ENCODE results near the gene HS1BP3. TPM values are rescaled to one million over a fixed set of nuclear protein-coding genes. Genes with fewer than 3 reads are reported as not detected.

The HS1BP3 gene
- total and polyA plus RNA-seq, 12 donors: 23.7 to 50.1 (median 40.5) TPM

- Histone ChIP-seq H3K9me3 (replicated peaks in 1 of 3) (no peaks in the 10 kb centered on the region), H3K4me1 (replicated peaks in 1 of 2) (peaks cover 6 to 9% of the 10 kb centered on the region in 2 donors), H3K4me3 (no peak overlapping the region), H3K27ac (peak overlapping the region in 1 of 5 donors; percentile 10), H3K27me3 (peaks cover 4% of the 10 kb centered on the region), H3K36me3 (replicated peaks in 1 of 2) (no peaks in the 10 kb centered on the region)
- no peak for DNase-seq
- WGBS, 4 donors: 76 to 85% (median 77%) methylated on average over 9 to 15 of the region's 15 CpGs
- TF ChIP-seq POLR2A (IDR thresholded peaks at IDR 0.05): no peak
- no peak for TF ChIP-seq CTCF (IDR thresholded peaks at IDR 0.05)
- intact Hi-C loops (cut with DNase I): no loop called here
These were observed 26.6 kb upstream of the HS1BP3 start for GRCh38 chr2:20677301-20678085.

- H3K36me3 ChIP-seq (replicated peaks in 1 of 2): no peaks in the 10 kb centered on the region
- no peaks in the 10 kb centered on the region for H3K9me3 ChIP-seq (replicated peaks in 1 of 3)
- WGBS, 4 donors: 85 to 91% (median 88%) methylated on average over 12 of the region's 12 CpGs
- peaks cover 6 to 9% of the 10 kb centered on the region in 2 donors for H3K4me1 ChIP-seq (replicated peaks in 1 of 2)
- peaks cover 10% of the 10 kb centered on the region for H3K27me3 ChIP-seq
- TF ChIP-seq POLR2A (IDR thresholded peaks at IDR 0.05) (no peak), CTCF (IDR thresholded peaks at IDR 0.05) (no peak)
- H3K4me3 ChIP-seq: no peak overlapping the region
- intact Hi-C loops (cut with DNase I): no loop called here
- H3K27ac ChIP-seq: no peak overlapping the region
- no peak for DNase-seq
These were observed 25.7 kb upstream of the HS1BP3 start for GRCh38 chr2:20676353-20677215.

GRCh38 chr2:20675701-20676352 is 24.9 kb upstream of the HS1BP3 start:
- Histone ChIP-seq H3K27me3 (peaks cover 17% of the 10 kb centered on the region), H3K9me3 (replicated peaks in 1 of 3) (no peaks in the 10 kb centered on the region), H3K4me1 (replicated peaks in 1 of 2) (peaks cover 6 to 9% of the 10 kb centered on the region in 2 donors), H3K36me3 (replicated peaks in 1 of 2) (no peaks in the 10 kb centered on the region), H3K27ac (peak overlapping the region in 1 of 5 donors; percentile 73), H3K4me3 (no peak overlapping the region)
- intact Hi-C loops (cut with DNase I): no loop called here
- no peak for DNase-seq
- WGBS, 4 donors: 79 to 85% (median 83%) methylated on average over 4 to 6 of the region's 6 CpGs
- TF ChIP-seq CTCF (IDR thresholded peaks at IDR 0.05) (no peak), POLR2A (IDR thresholded peaks at IDR 0.05) (no peak)
